CD4-positive, alpha-beta T cell (primary cell): ENCODE data around the gene ABCA13. TPM values are rescaled to one million over a fixed set of nuclear protein-coding genes. Genes with fewer than 3 reads are reported as not detected.

ENCODE experiments used
- ATAC-seq: fragments of 200-7000 bp; cut with Tn5 transposase; one replicate; pipeline ENCODE4 v1.10.0; 2022; ENCODE audit warnings: mild to moderate bottlenecking; ENCODE audit not compliant: poor library complexity
- CTCF ChIA-PET: fragments of 350-600 bp; sonication (Branson Sonifier 250); formaldehyde crosslinking; loops from one replicate; lab custom pipeline; 2021; ENCODE audit warnings: antibody characterized with exemption, inconsistent platforms; lab: Charles Lee
- POLR2A ChIA-PET: fragments of 350-600 bp; sonication (Branson Sonifier 250); formaldehyde crosslinking; loops from one replicate; lab custom pipeline; 2021; ENCODE audit warnings: antibody characterized with exemption, inconsistent platforms; lab: Charles Lee
- DNase-seq, 14 experiments: peaks; one replicate each; pipeline ENCODE4 v3.0.0-alpha.2; 2013 to 2020; ENCODE audit warnings: mixed read lengths in 2 of 14
- H3K27ac ChIP-seq, 2 donors: one replicate each; pipeline versions ENCODE4 v1.5.1 to v1.7.0; 2013; ENCODE audit warnings: low read length in 2 of 2, low read depth in 1 of 2, mild to moderate bottlenecking in 1 of 2
- H3K27me3 ChIP-seq, 2 experiments: 1 replicate in 1 of 2; 2 replicates in 1 of 2; pipeline versions ENCODE4 v1.6.1 to v1.7.0; 2013; ENCODE audit warnings: low read length in 2 of 2, control low read depth in 1 of 2, mild to moderate bottlenecking in 1 of 2, moderate library complexity in 1 of 2; ENCODE audit not compliant: insufficient read depth in 2 of 2, control insufficient read depth in 1 of 2
- H3K36me3 ChIP-seq: one replicate; pipeline ENCODE4 v1.6.1; 2013; ENCODE audit warnings: low read length, control low read depth; ENCODE audit not compliant: insufficient read depth
- H3K4me1 ChIP-seq: one replicate; pipeline ENCODE4 v1.6.1; 2013; ENCODE audit warnings: low read length, control low read depth; ENCODE audit not compliant: insufficient read depth
- H3K4me3 ChIP-seq: one replicate; pipeline ENCODE4 v1.5.1; 2013; ENCODE audit warnings: mild to moderate bottlenecking, low read length, moderate library complexity
- H3K9me3 ChIP-seq, 2 experiments: 1 replicate in 1 of 2; 2 replicates in 1 of 2; pipeline versions ENCODE4 v1.6.1 to v1.7.0; 2013; ENCODE audit warnings: low read length in 2 of 2, mild to moderate bottlenecking in 2 of 2, control low read depth in 1 of 2, moderate library complexity in 1 of 2; ENCODE audit not compliant: control insufficient read depth in 1 of 2, insufficient read depth in 1 of 2
- H3K27ac Mint-ChIP-seq: one replicate; pipeline ENCODE4 v1.8.0; 2020; ENCODE audit warnings: mixed read lengths
- H3K27me3 Mint-ChIP-seq: one replicate; pipeline ENCODE4 v1.8.0; 2021; ENCODE audit warnings: mixed read lengths
- H3K36me3 Mint-ChIP-seq: one replicate; pipeline ENCODE4 v1.8.0; 2021; ENCODE audit warnings: low read depth, mixed read lengths
- H3K4me1 Mint-ChIP-seq: one replicate; pipeline ENCODE4 v1.8.0; 2021; ENCODE audit warnings: low read depth, mixed read lengths
- H3K4me3 Mint-ChIP-seq: one replicate; pipeline ENCODE4 v1.8.0; 2020; ENCODE audit warnings: mild to moderate bottlenecking, mixed read lengths
- H3K9me3 Mint-ChIP-seq: one replicate; pipeline ENCODE4 v1.8.0; 2020; ENCODE audit warnings: mixed read lengths
- CTCF ChIP-seq: fragments of 200-600 bp; IDR thresholded peaks from one replicate; pipeline ENCODE4 v1.8.0; 2022; ENCODE audit warnings: antibody characterized with exemption, mild to moderate bottlenecking
- intact Hi-C, 2 experiments: fragments of 100-400 bp; cut with DNase I in 1 of 2; cut with micrococcal nuclease in 1 of 2; formaldehyde crosslinking; loops; one replicate each; pipeline versions ENCODE4 v1.15.1 to v1.9.0; 2023 to 2025; cut with DNase I, micrococcal nuclease
- total RNA-seq, 174 experiments: library from RNA in 2 of 174; stranded (reverse) in 2 of 174; gene quantifications; one replicate each; pipeline ENCODE4 v1.2.3 and lab custom pipeline; 2021 to 2026

Gene ABCA13
- total RNA-seq, 2 experiments from 2014 or later: not detected

- Mint-ChIP-seq H3K27ac (no peak overlapping the region), H3K9me3 (peaks cover 2% of the 10 kb centered on the region), H3K27me3 (no peaks in the 10 kb centered on the region), H3K36me3 (no peaks in the 10 kb centered on the region), H3K4me1 (no peaks in the 10 kb centered on the region), H3K4me3 (no peak overlapping the region)
- H3K9me3 ChIP-seq: no peaks in the 10 kb centered on the region
- no peak overlapping the region for H3K4me3 ChIP-seq
- POLR2A ChIA-PET: no interaction called here
- CTCF ChIA-PET: no interaction called here
- intact Hi-C loops: no loop called here
- no peak overlapping the region for H3K27ac ChIP-seq
- DNase-seq: peak in 4 of 14 experiments; percentile 7 to 40 (median 24)
- H3K4me1 ChIP-seq: no peaks in the 10 kb centered on the region
- H3K27me3 ChIP-seq: peaks cover 0 to 2% of the 10 kb centered on the region in 2 experiments
- H3K36me3 ChIP-seq: no peaks in the 10 kb centered on the region
- no peak for TF ChIP-seq CTCF
- ATAC-seq: no peak
Measured at GRCh38 chr7:48299580-48300169, 128.4 kb downstream of the ABCA13 start.

- H3K4me1 ChIP-seq: no peaks in the 10 kb centered on the region
- POLR2A ChIA-PET: no interaction called here
- Mint-ChIP-seq H3K4me1 (no peaks in the 10 kb centered on the region), H3K4me3 (no peak overlapping the region), H3K36me3 (no peaks in the 10 kb centered on the region), H3K27ac (no peak overlapping the region), H3K9me3 (peaks cover 2% of the 10 kb centered on the region), H3K27me3 (no peaks in the 10 kb centered on the region)
- peaks cover 0 to 4% of the 10 kb centered on the region in 2 experiments for H3K27me3 ChIP-seq
- DNase-seq (no peak), ATAC-seq (no peak)
- no peak overlapping the region for H3K27ac ChIP-seq
- intact Hi-C loops: no loop called here
- CTCF ChIA-PET: no interaction called here
- no peak for TF ChIP-seq CTCF
- H3K36me3 ChIP-seq: no peaks in the 10 kb centered on the region
- H3K9me3 ChIP-seq: no peaks in the 10 kb centered on the region
- H3K4me3 ChIP-seq: no peak overlapping the region
Measured at GRCh38 chr7:48300301-48300700, 129.0 kb downstream of the ABCA13 start.

- Histone ChIP-seq H3K9me3 (no peaks in the 10 kb centered on the region), H3K27ac (no peak overlapping the region), H3K4me1 (no peaks in the 10 kb centered on the region), H3K36me3 (no peaks in the 10 kb centered on the region), H3K27me3 (peaks cover 0 to 5% of the 10 kb centered on the region in 2 experiments), H3K4me3 (no peak overlapping the region)
- POLR2A ChIA-PET: no interaction called here
- no peak for TF ChIP-seq CTCF
- no peak overlapping the region for H3K27ac Mint-ChIP-seq
- H3K4me3 Mint-ChIP-seq: no peak overlapping the region
- H3K27me3 Mint-ChIP-seq: no peaks in the 10 kb centered on the region
- CTCF ChIA-PET: no interaction called here
- DNase-seq: no peak
- H3K36me3 Mint-ChIP-seq: no peaks in the 10 kb centered on the region
- H3K9me3 Mint-ChIP-seq: peaks cover 2% of the 10 kb centered on the region
- intact Hi-C loops: no loop called here
- no peak for ATAC-seq
- H3K4me1 Mint-ChIP-seq: no peaks in the 10 kb centered on the region
Measured at GRCh38 chr7:48301201-48301600, 129.9 kb downstream of the ABCA13 start.
